Erythroblast (primary cell): ENCODE data around the gene LRRC46.
A peak's percentile ranks its signal among the peaks of the same experiment; 100 is the strongest.

Experiments
- DNase-seq, 2 experiments: peaks; one replicate each; lab custom pipeline; 2025; lab: John Stamatoyannopoulos, UW
- GATA1 ChIP-seq: IDR thresholded peaks from 2 replicates; pipeline ENCODE4 v1.6.1; 2011; ENCODE audit warnings: low read depth, mild to moderate bottlenecking, control low read depth, low read length, moderate library complexity
- POLR2A ChIP-seq: IDR thresholded peaks from 2 replicates; pipeline ENCODE4 v1.6.1; 2011; ENCODE audit warnings: mild to moderate bottlenecking, low read length

LRRC46 gene

GRCh38 chr17:47857551-47858455 is 26.3 kb downstream of the LRRC46 start:
- DNase-seq: no peak
- no peak for TF ChIP-seq POLR2A
- TF ChIP-seq GATA1: no peak

GRCh38 chr17:47860386-47860785 is 28.9 kb downstream of the LRRC46 start:
- no peak for TF ChIP-seq GATA1
- TF ChIP-seq POLR2A: no peak
- no peak for DNase-seq

- no peak for TF ChIP-seq POLR2A
- no peak for TF ChIP-seq GATA1
- DNase-seq: peak in 1 of 2 experiments; percentile 40
Observed at GRCh38 chr17:47862621-47863440, 31.4 kb downstream of the LRRC46 start.

- no peak for DNase-seq
- TF ChIP-seq POLR2A (no peak), GATA1 (no peak)
Observed at GRCh38 chr17:47864791-47865216, 33.3 kb downstream of the LRRC46 start.

- TF ChIP-seq GATA1 (no peak), POLR2A (no peak)
- DNase-seq: peak; percentile 88 to 91
Observed at GRCh38 chr17:47866941-47867340, 35.5 kb downstream of the LRRC46 start.

GRCh38 chr17:47867813-47868533 is 36.5 kb downstream of the LRRC46 start:
- TF ChIP-seq POLR2A (no peak), GATA1 (no peak)
- DNase-seq: peak; percentile 17 to 29

- no peak for TF ChIP-seq POLR2A
- no peak for TF ChIP-seq GATA1
- no peak for DNase-seq
Observed at GRCh38 chr17:47869114-47869513, 37.6 kb downstream of the LRRC46 start.

GRCh38 chr17:47870056-47870455 is 38.6 kb downstream of the LRRC46 start:
- no peak for DNase-seq
- no peak for TF ChIP-seq GATA1
- TF ChIP-seq POLR2A: no peak

- TF ChIP-seq GATA1 (no peak), POLR2A (no peak)
- DNase-seq: no peak
Observed at GRCh38 chr17:47871048-47871447, 39.6 kb downstream of the LRRC46 start.

GRCh38 chr17:47872019-47872650 is 40.7 kb downstream of the LRRC46 start:
- TF ChIP-seq GATA1 (no peak), POLR2A (no peak)
- no peak for DNase-seq

GRCh38 chr17:47872651-47873161 is 41.2 kb downstream of the LRRC46 start:
- no peak for DNase-seq
- TF ChIP-seq POLR2A: no peak
- TF ChIP-seq GATA1: no peak

GRCh38 chr17:47873200-47874090 is 42.0 kb downstream of the LRRC46 start:
- DNase-seq: no peak
- TF ChIP-seq POLR2A (no peak), GATA1 (no peak)
